ENCODE measurements around the gene CETN3.

The CETN3 gene

GRCh38 chr5:90366948-90367347 is 42.6 kb downstream of the CETN3 start:
- no peak for TF ChIP-seq CTCF (IDR thresholded peaks at IDR 0.05; ENCODE audit: low read depth, low read length)
- no peak for DNase-seq (ENCODE audit: extremely low read depth, low read depth)

GRCh38 chr5:90365328-90365727 is 44.2 kb downstream of the CETN3 start:
- TF ChIP-seq CTCF (IDR thresholded peaks at IDR 0.05; ENCODE audit: low read depth, low read length) = no peak

GRCh38 chr5:90359073-90359920 is 50.3 kb downstream of the CETN3 start:
- no peak for DNase-seq (ENCODE audit: extremely low read depth, low read depth)
- TF ChIP-seq CTCF (IDR thresholded peaks at IDR 0.05; ENCODE audit: low read depth, low read length) = no peak

More at GRCh38 chr5:90365328-90365727, 44.2 kb downstream of the CETN3 start:
- no peak for DNase-seq (ENCODE audit: extremely low read depth, low read depth)

GRCh38 chr5:90356622-90357021 is 52.9 kb downstream of the CETN3 start:
- TF ChIP-seq CTCF (IDR thresholded peaks at IDR 0.05; ENCODE audit: low read depth, low read length) = no peak
- DNase-seq (ENCODE audit: extremely low read depth, low read depth) = no peak

- no peak for TF ChIP-seq CTCF (IDR thresholded peaks at IDR 0.05; ENCODE audit: low read depth, low read length)
- DNase-seq (ENCODE audit: extremely low read depth, low read depth) = no peak
Measured at GRCh38 chr5:90356176-90356575, 53.4 kb downstream of the CETN3 start.

- TF ChIP-seq CTCF (IDR thresholded peaks at IDR 0.05; ENCODE audit: low read depth, low read length) = no peak
- no peak for DNase-seq (ENCODE audit: extremely low read depth, low read depth)
Measured at GRCh38 chr5:90355635-90356034, 53.9 kb downstream of the CETN3 start.

GRCh38 chr5:90353254-90353653 is 56.3 kb downstream of the CETN3 start:
- DNase-seq (ENCODE audit: extremely low read depth, low read depth) = no peak
- TF ChIP-seq CTCF (IDR thresholded peaks at IDR 0.05; ENCODE audit: low read depth, low read length) = no peak

Data from AG09319 (cell line).